ENCODE data around the gene CD109. TPM values are rescaled to one million over a fixed set of nuclear protein-coding genes. Genes with fewer than 3 reads are reported as not detected.

Gene CD109
- total RNA-seq, 1 experiment from 2014 or later: 46.1 TPM

Other genes starting within 250 kb of the CD109 start
- 38.4 TPM for gene CGAS, start 243.9 kb upstream of the CD109 start, total RNA-seq (2021; ENCODE audit: unreplicated experiment)
- gene MTO1, start 234.5 kb upstream of the CD109 start, total RNA-seq (2021; ENCODE audit: unreplicated experiment): 57.9 TPM
- gene EEF1A1, start 175.2 kb upstream of the CD109 start, total RNA-seq (2021; ENCODE audit: unreplicated experiment): 10,069 TPM
- gene SLC17A5, start 42.2 kb upstream of the CD109 start, total RNA-seq (2021; ENCODE audit: unreplicated experiment): 20.6 TPM

Data from Panc1 (cell line).